Measurements from ENCODE around the gene C8G. TPM values are rescaled to one million over a fixed set of nuclear protein-coding genes. Genes with fewer than 3 reads are reported as not detected.

C8G gene
- total RNA-seq, 1 donor from 2014 or later: 2.8 TPM

DNA sequence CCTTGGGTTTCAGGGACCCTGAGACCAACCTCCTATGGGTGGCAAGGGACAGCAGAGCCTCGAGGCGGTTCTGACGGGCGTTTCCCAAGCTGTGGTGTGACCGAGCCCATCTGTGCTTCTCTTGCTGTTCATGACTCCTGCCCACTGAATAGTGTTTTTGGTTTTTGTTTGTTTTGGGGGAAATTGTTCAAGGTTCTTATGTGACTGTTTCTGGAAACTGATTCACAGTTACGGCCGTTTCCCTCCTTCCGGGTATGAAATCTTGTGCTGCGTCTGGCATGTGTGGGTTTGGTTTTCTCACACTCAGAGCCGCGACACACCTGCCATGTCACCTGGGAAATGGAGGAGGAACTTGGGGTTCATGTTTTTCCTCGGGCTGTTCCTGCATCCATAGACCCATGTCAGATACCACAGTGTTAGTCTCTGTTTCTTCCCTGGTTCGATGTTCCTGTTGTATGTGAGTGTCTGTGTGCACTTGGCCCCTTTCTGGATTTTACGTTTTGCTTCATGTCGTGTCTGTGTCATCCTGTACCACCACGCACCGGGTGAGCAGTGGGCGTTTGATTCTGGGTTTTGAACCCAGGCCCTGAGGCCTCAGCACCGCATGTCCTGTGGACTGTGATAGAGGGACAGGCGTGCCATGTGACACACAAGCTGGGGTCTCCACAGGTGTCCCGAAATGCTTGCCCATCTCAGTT is 29.3 kb upstream of the C8G start:
- Mint-ChIP-seq H3K4me1 (ENCODE audit: low read depth) (no peaks in the 10 kb centered on the region), H3K4me3 (ENCODE audit: low read depth) (no peak overlapping the region), H3K27ac (no peak overlapping the region), H3K27me3 (no peaks in the 10 kb centered on the region), H3K36me3 (ENCODE audit: insufficient read depth) (peaks cover 10% of the 10 kb centered on the region), H3K9me3 (ENCODE audit: low read depth) (no peaks in the 10 kb centered on the region)
- no peak for DNase-seq (ENCODE audit: low spot score, unreplicated experiment)
- TF ChIP-seq, protein P1, sequence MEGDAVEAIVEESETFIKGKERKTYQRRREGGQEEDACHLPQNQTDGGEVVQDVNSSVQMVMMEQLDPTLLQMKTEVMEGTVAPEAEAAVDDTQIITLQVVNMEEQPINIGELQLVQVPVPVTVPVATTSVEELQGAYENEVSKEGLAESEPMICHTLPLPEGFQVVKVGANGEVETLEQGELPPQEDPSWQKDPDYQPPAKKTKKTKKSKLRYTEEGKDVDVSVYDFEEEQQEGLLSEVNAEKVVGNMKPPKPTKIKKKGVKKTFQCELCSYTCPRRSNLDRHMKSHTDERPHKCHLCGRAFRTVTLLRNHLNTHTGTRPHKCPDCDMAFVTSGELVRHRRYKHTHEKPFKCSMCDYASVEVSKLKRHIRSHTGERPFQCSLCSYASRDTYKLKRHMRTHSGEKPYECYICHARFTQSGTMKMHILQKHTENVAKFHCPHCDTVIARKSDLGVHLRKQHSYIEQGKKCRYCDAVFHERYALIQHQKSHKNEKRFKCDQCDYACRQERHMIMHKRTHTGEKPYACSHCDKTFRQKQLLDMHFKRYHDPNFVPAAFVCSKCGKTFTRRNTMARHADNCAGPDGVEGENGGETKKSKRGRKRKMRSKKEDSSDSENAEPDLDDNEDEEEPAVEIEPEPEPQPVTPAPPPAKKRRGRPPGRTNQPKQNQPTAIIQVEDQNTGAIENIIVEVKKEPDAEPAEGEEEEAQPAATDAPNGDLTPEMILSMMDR (IDR thresholded peaks at IDR 0.05; ENCODE audit: unreplicated experiment): no peak

DNA sequence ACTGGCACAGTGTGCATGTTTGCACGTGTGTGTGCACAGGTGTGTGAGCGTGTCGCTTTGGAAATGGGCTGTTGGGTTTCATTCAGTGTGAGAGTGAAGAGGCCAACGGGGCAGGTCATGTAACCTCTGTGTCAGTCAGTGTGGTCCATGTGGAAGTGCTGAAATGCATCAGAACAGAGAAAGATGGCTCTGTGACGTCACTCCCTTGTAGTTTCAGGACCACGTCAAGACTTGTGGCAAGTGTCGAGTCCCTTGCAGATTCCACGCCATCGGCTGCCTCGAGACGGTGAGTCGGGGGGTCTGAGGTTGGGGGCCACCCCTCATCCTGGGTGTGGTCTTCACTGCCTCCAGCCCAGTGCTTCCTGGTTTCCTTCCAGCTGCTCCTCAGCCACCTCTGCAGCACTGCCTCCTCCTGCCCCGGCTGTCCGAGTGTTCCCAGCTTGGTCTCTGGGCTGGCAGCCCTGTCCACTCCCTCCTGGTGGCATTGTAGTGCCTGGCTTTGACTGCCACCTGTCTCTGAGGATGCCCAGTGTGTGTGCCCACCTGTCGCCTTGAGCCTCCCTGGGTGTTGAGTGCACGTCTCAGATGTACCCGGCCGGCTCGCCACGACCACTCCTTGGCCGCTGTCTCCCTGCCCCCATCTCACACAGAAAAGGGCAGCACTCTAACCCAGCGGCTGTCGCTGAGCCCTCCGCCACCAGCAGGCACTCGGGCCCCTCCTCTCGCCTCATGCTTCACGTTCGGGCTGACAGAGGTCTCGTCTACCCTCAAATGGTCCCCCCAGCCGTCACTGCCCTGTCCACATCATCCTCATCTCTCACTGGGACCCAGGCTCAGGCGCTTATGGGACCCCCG is 28.5 kb upstream of the C8G start:
- no peak overlapping the region for H3K4me3 Mint-ChIP-seq (ENCODE audit: low read depth)
- no peaks in the 10 kb centered on the region for H3K9me3 Mint-ChIP-seq (ENCODE audit: low read depth)
- peak overlapping the region; percentile 39 for H3K27ac Mint-ChIP-seq
- no peak for DNase-seq (ENCODE audit: low spot score, unreplicated experiment)
- TF ChIP-seq, protein P1 (IDR thresholded peaks at IDR 0.05; ENCODE audit: unreplicated experiment): no peak
- H3K36me3 Mint-ChIP-seq (ENCODE audit: insufficient read depth): peaks cover 10% of the 10 kb centered on the region
- H3K27me3 Mint-ChIP-seq: no peaks in the 10 kb centered on the region
- H3K4me1 Mint-ChIP-seq (ENCODE audit: low read depth): no peaks in the 10 kb centered on the region

DNA sequence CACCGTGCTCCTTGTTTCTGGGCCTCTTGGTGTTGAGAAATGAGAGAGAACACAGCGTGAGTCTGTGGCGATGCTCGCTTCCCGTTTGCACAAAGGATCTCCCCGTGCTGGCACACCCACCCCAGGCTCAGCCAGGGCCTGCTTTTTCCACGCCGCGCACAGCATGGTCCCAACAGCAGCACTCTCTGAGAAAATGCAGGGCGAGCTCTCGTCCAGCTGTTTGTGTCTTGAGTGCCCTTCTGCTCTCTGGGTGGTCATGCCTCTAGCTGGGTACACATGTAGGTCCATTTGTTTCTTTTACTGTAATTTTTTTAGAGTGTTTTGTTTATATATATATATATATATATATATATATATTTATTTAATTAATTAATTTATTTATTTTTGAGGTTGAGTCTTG is 27.1 kb upstream of the C8G start:
- Mint-ChIP-seq H3K27ac (no peak overlapping the region), H3K36me3 (ENCODE audit: insufficient read depth) (peaks cover 10% of the 10 kb centered on the region), H3K4me1 (ENCODE audit: low read depth) (no peaks in the 10 kb centered on the region), H3K9me3 (ENCODE audit: low read depth) (no peaks in the 10 kb centered on the region), H3K27me3 (no peaks in the 10 kb centered on the region), H3K4me3 (ENCODE audit: low read depth) (no peak overlapping the region)
- DNase-seq (ENCODE audit: low spot score, unreplicated experiment): no peak
- TF ChIP-seq, protein P1 (IDR thresholded peaks at IDR 0.05; ENCODE audit: unreplicated experiment): no peak

DNA sequence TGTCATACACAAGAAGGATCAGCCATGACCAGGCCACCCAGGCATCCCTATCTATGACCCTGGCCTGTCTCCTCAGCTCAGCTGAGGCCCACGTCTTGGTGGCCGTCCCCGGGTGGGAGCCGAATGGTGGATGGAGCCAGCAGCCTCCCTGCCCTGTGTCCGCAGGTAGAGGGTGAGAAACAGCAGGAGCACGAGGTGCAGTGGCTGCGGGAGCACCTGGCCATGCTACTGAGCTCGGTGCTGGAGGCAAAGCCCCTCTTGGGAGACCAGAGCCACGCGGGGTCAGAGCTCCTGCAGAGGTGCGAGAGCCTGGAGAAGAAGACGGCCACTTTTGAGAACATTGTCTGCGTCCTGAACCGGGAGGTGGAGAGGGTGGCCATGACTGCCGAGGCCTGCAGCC is 25.0 kb upstream of the C8G start:
- no peak for DNase-seq (ENCODE audit: low spot score, unreplicated experiment)
- TF ChIP-seq, protein P1 (IDR thresholded peaks at IDR 0.05; ENCODE audit: unreplicated experiment): no peak
- no peak overlapping the region for H3K4me3 Mint-ChIP-seq (ENCODE audit: low read depth)
- no peaks in the 10 kb centered on the region for H3K9me3 Mint-ChIP-seq (ENCODE audit: low read depth)
- H3K36me3 Mint-ChIP-seq (ENCODE audit: insufficient read depth): peaks cover 7% of the 10 kb centered on the region
- H3K27ac Mint-ChIP-seq: no peak overlapping the region
- no peaks in the 10 kb centered on the region for H3K4me1 Mint-ChIP-seq (ENCODE audit: low read depth)
- H3K27me3 Mint-ChIP-seq: no peaks in the 10 kb centered on the region

DNA sequence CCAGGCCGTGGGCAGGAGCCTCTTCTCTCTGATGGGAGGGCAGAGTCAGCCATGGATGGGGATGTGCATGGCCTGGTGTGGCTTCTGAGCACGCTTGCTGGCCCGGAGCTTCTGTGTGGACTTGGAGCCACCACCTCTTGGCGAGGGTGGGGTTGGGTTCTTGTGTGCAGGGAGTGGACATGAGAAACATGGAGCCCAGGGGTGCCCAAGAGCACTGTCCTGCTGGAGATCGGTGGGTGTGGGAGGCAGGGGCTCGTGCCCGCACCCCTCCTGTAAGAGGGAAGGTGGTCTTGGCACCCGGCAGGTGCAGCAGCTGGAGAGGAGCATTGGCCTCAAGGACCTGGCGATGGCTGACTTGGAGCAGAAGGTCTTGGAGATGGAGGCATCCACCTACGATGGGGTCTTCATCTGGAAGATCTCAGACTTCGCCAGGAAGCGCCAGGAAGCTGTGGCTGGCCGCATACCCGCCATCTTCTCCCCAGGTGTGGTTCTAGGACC is 24.3 kb upstream of the C8G start:
- H3K4me3 Mint-ChIP-seq (ENCODE audit: low read depth): no peak overlapping the region
- H3K27ac Mint-ChIP-seq: no peak overlapping the region
- H3K36me3 Mint-ChIP-seq (ENCODE audit: insufficient read depth): peaks cover 9% of the 10 kb centered on the region
- no peaks in the 10 kb centered on the region for H3K9me3 Mint-ChIP-seq (ENCODE audit: low read depth)
- no peak for DNase-seq (ENCODE audit: low spot score, unreplicated experiment)
- TF ChIP-seq, protein P1 (IDR thresholded peaks at IDR 0.05; ENCODE audit: unreplicated experiment): no peak
- no peaks in the 10 kb centered on the region for H3K4me1 Mint-ChIP-seq (ENCODE audit: low read depth)
- no peaks in the 10 kb centered on the region for H3K27me3 Mint-ChIP-seq

Data from progenitor cell of endocrine pancreas (in vitro differentiated cells).